ENCODE results near the gene GNG13.

DNA sequence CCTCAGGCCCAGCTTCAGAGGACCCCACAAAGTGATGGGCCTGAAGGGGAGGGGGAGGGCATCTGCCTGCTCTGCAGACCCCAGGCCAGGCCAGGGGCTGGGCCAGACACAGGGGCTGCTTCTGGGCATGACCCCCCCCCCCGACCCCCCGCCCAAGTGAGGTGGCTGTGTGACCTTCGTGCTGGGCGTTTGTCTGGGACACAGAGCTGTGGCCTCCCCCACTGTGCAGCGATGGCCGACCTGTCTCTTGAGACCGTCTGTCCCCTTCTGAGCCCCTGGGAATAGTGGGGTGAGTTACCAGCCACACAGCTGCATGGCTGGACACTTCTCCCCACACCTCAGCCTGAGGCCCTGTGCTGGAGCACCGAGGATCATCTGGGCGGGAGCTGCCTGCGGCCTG lies 34.8 kb upstream of the GNG13 start:
- TF ChIP-seq, protein P1, sequence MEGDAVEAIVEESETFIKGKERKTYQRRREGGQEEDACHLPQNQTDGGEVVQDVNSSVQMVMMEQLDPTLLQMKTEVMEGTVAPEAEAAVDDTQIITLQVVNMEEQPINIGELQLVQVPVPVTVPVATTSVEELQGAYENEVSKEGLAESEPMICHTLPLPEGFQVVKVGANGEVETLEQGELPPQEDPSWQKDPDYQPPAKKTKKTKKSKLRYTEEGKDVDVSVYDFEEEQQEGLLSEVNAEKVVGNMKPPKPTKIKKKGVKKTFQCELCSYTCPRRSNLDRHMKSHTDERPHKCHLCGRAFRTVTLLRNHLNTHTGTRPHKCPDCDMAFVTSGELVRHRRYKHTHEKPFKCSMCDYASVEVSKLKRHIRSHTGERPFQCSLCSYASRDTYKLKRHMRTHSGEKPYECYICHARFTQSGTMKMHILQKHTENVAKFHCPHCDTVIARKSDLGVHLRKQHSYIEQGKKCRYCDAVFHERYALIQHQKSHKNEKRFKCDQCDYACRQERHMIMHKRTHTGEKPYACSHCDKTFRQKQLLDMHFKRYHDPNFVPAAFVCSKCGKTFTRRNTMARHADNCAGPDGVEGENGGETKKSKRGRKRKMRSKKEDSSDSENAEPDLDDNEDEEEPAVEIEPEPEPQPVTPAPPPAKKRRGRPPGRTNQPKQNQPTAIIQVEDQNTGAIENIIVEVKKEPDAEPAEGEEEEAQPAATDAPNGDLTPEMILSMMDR (IDR thresholded peaks at IDR 0.05): no peak
- TF ChIP-seq ZFX (IDR thresholded peaks at IDR 0.05; ENCODE audit: borderline replicate concordance): no peak

Data from 22Rv1 (cell line).